Activated CD4-positive, alpha-beta T cell treated with anti-CD3 and anti-CD28 coated beads, Interleukin-2, amount 50 U/mL, for 48 hours (primary cell): ENCODE data around the gene POLN.

Source experiments
- DNase-seq, 2 experiments: peaks; one replicate each; pipeline ENCODE4 v3.0.0-alpha.2; 2020

Gene POLN

GRCh38 chr4:2103127-2103842 is 138.6 kb downstream of the POLN start:
- DNase-seq: no peak

- no peak for DNase-seq
Observed at GRCh38 chr4:2102045-2102883, 139.7 kb downstream of the POLN start.

- DNase-seq: no peak
Observed at GRCh38 chr4:2101346-2102044, 140.4 kb downstream of the POLN start.

GRCh38 chr4:2096073-2096609 is 145.8 kb downstream of the POLN start:
- no peak for DNase-seq

GRCh38 chr4:2095236-2096072 is 146.5 kb downstream of the POLN start:
- DNase-seq: no peak

- no peak for DNase-seq
Observed at GRCh38 chr4:2094545-2094944, 147.4 kb downstream of the POLN start.

GRCh38 chr4:2093265-2093664 is 148.7 kb downstream of the POLN start:
- no peak for DNase-seq

GRCh38 chr4:2092669-2093053 is 149.3 kb downstream of the POLN start:
- DNase-seq: no peak

GRCh38 chr4:2091990-2092668 is 149.8 kb downstream of the POLN start:
- DNase-seq: no peak

- no peak for DNase-seq
Observed at GRCh38 chr4:2090642-2091041, 151.3 kb downstream of the POLN start.

GRCh38 chr4:2089222-2089621 is 152.7 kb downstream of the POLN start:
- no peak for DNase-seq

GRCh38 chr4:2087170-2087569 is 154.8 kb downstream of the POLN start:
- DNase-seq: no peak

GRCh38 chr4:2085496-2085901 is 156.4 kb downstream of the POLN start:
- DNase-seq: no peak

GRCh38 chr4:2084316-2084715 is 157.6 kb downstream of the POLN start:
- no peak for DNase-seq

- no peak for DNase-seq
Observed at GRCh38 chr4:2083826-2084160, 158.1 kb downstream of the POLN start.

GRCh38 chr4:2083116-2083825 is 158.7 kb downstream of the POLN start:
- no peak for DNase-seq

- no peak for DNase-seq
Observed at GRCh38 chr4:2082627-2083026, 159.3 kb downstream of the POLN start.

- no peak for DNase-seq
Observed at GRCh38 chr4:2082118-2082517, 159.8 kb downstream of the POLN start.

GRCh38 chr4:2081540-2081939 is 160.4 kb downstream of the POLN start:
- DNase-seq: no peak

GRCh38 chr4:2080429-2081300 is 161.3 kb downstream of the POLN start:
- no peak for DNase-seq
